Islet precursor cell (in vitro differentiated cells): Measurements from ENCODE around the gene TERB1.

Experiments
- DNase-seq: peaks from one replicate; pipeline ENCODE4 v3.0.0-alpha.2; 2018

TERB1 gene

GRCh38 chr16:66741950-66742808 is 59.2 kb downstream of the TERB1 start:
- no peak for DNase-seq

GRCh38 chr16:66741169-66741900 is 60.0 kb downstream of the TERB1 start:
- peak; percentile 76 for DNase-seq

GRCh38 chr16:66740533-66740932 is 60.9 kb downstream of the TERB1 start:
- DNase-seq, result no peak

- DNase-seq, result peak; percentile 58
These were observed 61.4 kb downstream of the TERB1 start for GRCh38 chr16:66740010-66740409.

- DNase-seq, result no peak
These were observed 65.5 kb downstream of the TERB1 start for GRCh38 chr16:66735891-66736290.

- DNase-seq, result no peak
These were observed 70.3 kb downstream of the TERB1 start for GRCh38 chr16:66731101-66731500.

GRCh38 chr16:66728804-66729203 is 72.6 kb downstream of the TERB1 start:
- DNase-seq, result no peak

- DNase-seq, result no peak
These were observed 73.1 kb downstream of the TERB1 start for GRCh38 chr16:66728117-66728787.

GRCh38 chr16:66720766-66721165 is 80.6 kb downstream of the TERB1 start:
- no peak for DNase-seq

GRCh38 chr16:66719246-66719645 is 82.1 kb downstream of the TERB1 start:
- DNase-seq, result no peak

- DNase-seq, result peak; percentile 88
These were observed 83.6 kb downstream of the TERB1 start for GRCh38 chr16:66717776-66718175.

- DNase-seq, result peak; percentile 81
These were observed 84.2 kb downstream of the TERB1 start for GRCh38 chr16:66717112-66717675.

- no peak for DNase-seq
These were observed 86.6 kb downstream of the TERB1 start for GRCh38 chr16:66714654-66715307.

- DNase-seq, result no peak
These were observed 87.3 kb downstream of the TERB1 start for GRCh38 chr16:66714062-66714461.

GRCh38 chr16:66713076-66713475 is 88.3 kb downstream of the TERB1 start:
- no peak for DNase-seq

- DNase-seq, result no peak
These were observed 88.9 kb downstream of the TERB1 start for GRCh38 chr16:66712512-66712911.

- DNase-seq, result no peak
These were observed 89.8 kb downstream of the TERB1 start for GRCh38 chr16:66711581-66711980.

GRCh38 chr16:66706506-66706880 is 94.9 kb downstream of the TERB1 start:
- DNase-seq, result peak; percentile 73

- DNase-seq, result peak; percentile 69
These were observed 95.4 kb downstream of the TERB1 start for GRCh38 chr16:66705790-66706505.
